IPS-20b (cell line): ENCODE data around the gene MIR17HG.
"Not testable (repeated sequence)": the region's sequence is repeated elsewhere in the genome, so short reads cannot be mapped to it uniquely, and the experiment has no call there.

ENCODE experiments used
- H3K27ac ChIP-seq: one replicate; pipeline ENCODE4 v1.5.1; 2013; ENCODE audit warnings: low read length
- H3K27me3 ChIP-seq: 2 replicates; pipeline ENCODE4 v1.6.1; 2013; ENCODE audit warnings: mild to moderate bottlenecking, low read length, inconsistent platforms; ENCODE audit not compliant: insufficient read depth
- H3K36me3 ChIP-seq: 2 replicates; pipeline ENCODE4 v1.6.1; 2013; ENCODE audit warnings: low read depth, mild to moderate bottlenecking, inconsistent platforms, low read length, moderate library complexity; ENCODE audit not compliant: insufficient read depth
- H3K4me1 ChIP-seq: 2 replicates; pipeline ENCODE4 v1.6.1; 2013; ENCODE audit warnings: mild to moderate bottlenecking, control low read depth, inconsistent platforms, low read length, moderate library complexity; ENCODE audit not compliant: insufficient read depth
- H3K4me3 ChIP-seq: 2 replicates; pipeline ENCODE4 v1.5.1; 2013; ENCODE audit warnings: mild to moderate bottlenecking, low read length, inconsistent platforms
- H3K9ac ChIP-seq: 2 replicates; pipeline ENCODE4 v1.6.1; 2013; ENCODE audit warnings: low read depth, mild to moderate bottlenecking, inconsistent platforms, low read length, moderate library complexity
- H3K9me3 ChIP-seq: 2 replicates; pipeline ENCODE4 v1.6.1; 2013; ENCODE audit warnings: mild to moderate bottlenecking, low read depth, low read length, inconsistent platforms; ENCODE audit not compliant: insufficient read depth

MIR17HG gene

DNA sequence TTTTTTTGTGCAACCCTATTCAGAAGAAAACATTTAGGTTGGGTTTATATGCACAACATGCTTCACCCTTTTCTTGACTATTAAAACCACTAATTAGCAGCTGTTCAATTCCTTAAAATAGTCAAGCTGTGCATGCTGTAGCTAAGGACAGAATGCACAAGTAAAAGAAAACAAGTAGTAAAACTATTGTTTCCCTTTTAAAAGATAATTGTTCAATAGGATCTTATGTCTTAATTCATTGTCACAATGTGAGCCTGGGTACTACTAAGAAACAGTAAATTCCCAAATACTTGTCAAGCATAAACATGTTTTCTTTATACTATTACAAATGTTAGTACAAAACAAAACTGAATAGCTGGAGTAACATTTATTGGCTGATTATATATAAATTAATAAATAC, 32.6 kb upstream of the MIR17HG start:
- no peak overlapping the region for H3K4me3 ChIP-seq
- H3K27ac ChIP-seq: no peak overlapping the region
- H3K9me3 ChIP-seq: no peaks in the 10 kb centered on the region
- no peak overlapping the region for H3K9ac ChIP-seq
- no peaks in the 10 kb centered on the region for H3K4me1 ChIP-seq
- no peaks in the 10 kb centered on the region for H3K27me3 ChIP-seq
- no peaks in the 10 kb centered on the region for H3K36me3 ChIP-seq

DNA sequence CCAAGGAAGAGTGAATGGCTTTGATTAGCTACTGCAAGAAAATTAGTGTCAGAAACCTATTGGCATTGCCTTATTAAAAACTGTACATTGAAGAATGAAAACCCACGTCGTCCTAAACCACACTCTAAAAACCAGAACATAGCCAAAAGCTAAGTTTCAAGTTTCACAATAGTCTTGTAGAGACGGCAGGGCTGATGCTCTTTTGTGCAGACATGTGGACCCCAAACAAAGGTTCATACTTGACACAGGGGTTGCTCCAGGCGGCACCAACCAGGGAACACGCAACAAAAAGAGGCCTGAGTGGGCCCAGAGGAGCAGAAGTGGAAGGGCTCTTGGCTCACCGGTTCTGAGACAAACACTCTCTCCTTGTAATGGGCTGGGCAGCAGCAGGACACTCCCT, 28.6 kb upstream of the MIR17HG start:
- Histone ChIP-seq H3K4me3 (no peak overlapping the region), H3K36me3 (no peaks in the 10 kb centered on the region), H3K27ac (no peak overlapping the region), H3K27me3 (no peaks in the 10 kb centered on the region), H3K9me3 (no peaks in the 10 kb centered on the region), H3K9ac (no peak overlapping the region), H3K4me1 (no peaks in the 10 kb centered on the region)

DNA sequence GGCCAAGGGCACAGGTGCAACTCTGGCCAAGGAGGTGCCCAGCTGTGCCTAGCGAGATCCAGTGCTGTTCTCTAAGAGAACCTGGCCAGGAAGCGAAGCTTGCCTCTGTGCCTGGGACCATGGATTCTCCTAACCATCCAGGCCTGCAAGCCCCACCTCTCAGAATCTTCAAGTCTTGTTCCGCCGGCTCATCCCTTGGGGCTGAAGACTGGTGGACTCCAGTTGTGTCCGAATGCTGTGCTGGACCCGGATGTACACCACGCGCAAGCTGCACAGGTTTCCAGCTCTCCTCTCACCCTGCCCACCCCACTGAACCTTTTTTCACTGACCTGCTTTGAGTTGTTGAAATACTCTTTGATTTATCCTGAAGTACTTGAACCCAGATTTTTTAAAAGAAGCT, 27.5 kb upstream of the MIR17HG start:
- H3K4me1 ChIP-seq: no peaks in the 10 kb centered on the region
- no peaks in the 10 kb centered on the region for H3K27me3 ChIP-seq
- H3K9me3 ChIP-seq: no peaks in the 10 kb centered on the region
- H3K9ac ChIP-seq: no peak overlapping the region
- no peak overlapping the region for H3K4me3 ChIP-seq
- no peak overlapping the region for H3K27ac ChIP-seq
- H3K36me3 ChIP-seq: no peaks in the 10 kb centered on the region

DNA sequence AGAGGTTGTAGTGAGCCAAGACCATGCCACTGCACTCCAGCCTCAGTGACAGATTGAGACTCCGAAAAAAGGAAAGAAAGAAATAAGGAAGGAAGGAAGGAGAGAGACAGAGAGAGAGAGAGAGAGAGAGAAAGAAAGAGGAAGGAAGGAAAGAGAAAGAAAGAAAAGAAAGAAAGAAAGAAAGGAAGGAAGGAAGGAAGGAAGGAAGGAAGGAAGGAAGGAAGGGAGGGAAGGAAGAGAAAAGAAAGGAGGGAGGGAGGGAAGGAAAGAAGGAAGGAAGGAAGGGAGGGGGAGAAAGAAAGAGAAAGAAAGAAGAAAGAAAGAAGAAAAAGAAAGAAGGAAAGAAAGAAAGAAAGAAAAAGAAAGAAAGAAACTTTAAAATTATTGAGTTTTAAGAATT, 26.5 kb upstream of the MIR17HG start:
- H3K27me3 ChIP-seq, H3K27ac ChIP-seq, H3K9me3 ChIP-seq, H3K4me1 ChIP-seq, H3K4me3 ChIP-seq, H3K36me3 ChIP-seq, H3K9ac ChIP-seq: not testable (repeated sequence)

DNA sequence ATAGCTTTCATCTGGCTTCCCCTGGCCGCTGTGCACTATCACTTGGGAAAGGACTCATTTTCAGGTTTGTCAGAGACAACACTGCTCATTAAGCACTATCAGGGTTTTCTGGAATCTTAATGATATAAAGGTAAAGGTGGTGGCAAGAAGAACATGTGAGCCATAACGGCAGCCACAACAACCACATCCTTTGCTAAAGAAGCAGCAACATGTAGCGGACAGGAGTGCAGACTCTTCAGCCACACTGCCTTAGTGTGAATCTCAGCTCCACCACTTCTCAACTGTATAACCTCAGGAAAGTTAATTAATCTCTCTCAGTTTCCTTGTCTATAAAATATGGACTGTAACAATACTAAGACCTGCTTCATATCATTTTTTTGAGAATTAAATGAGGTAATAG, 24.1 kb upstream of the MIR17HG start:
- no peaks in the 10 kb centered on the region for H3K27me3 ChIP-seq
- H3K27ac ChIP-seq: no peak overlapping the region
- no peak overlapping the region for H3K4me3 ChIP-seq
- no peaks in the 10 kb centered on the region for H3K36me3 ChIP-seq
- H3K9me3 ChIP-seq: no peaks in the 10 kb centered on the region
- H3K9ac ChIP-seq: no peak overlapping the region
- no peaks in the 10 kb centered on the region for H3K4me1 ChIP-seq

DNA sequence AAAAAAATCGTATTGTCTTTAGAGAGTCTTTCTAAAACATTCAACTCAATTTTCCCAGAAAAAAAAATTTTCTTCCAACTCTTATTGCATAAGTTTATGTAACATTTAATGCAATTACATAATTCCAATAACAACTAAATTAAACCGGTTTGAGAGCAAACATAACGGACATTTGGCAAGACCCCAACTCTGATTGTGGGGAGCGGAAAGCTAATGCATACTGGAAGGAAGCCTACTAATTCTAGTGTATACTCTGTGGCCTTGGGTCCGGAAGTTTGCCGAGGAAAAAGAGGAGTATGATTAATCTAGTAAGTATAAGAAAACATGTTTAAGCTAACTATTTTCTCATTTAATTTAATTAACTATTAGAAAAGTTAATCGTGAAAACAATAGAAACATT, 21.3 kb upstream of the MIR17HG start:
- Histone ChIP-seq H3K4me3 (no peak overlapping the region), H3K9me3 (no peaks in the 10 kb centered on the region), H3K36me3 (no peaks in the 10 kb centered on the region), H3K27me3 (no peaks in the 10 kb centered on the region), H3K4me1 (no peaks in the 10 kb centered on the region), H3K9ac (no peak overlapping the region), H3K27ac (no peak overlapping the region)

DNA sequence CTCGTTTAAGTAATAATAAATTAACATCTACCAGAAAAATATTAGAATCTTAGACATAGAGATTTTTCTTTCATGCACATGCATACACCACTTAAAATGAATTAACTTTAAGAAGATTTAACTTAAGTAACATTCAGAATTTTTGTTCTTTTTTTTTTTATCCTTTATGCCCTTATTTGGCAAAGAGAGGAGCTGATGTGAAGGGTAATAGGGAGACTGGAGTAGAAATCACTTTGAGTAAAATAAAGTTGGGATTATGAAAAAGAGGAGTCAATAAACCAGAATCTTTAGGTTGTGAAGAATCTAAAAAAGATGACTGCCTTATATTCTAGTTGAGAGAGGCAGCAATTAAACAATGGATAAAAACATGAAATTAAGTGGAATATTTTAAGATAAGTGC, 18.8 kb upstream of the MIR17HG start:
- Histone ChIP-seq H3K27me3 (no peaks in the 10 kb centered on the region), H3K9me3 (no peaks in the 10 kb centered on the region), H3K36me3 (no peaks in the 10 kb centered on the region), H3K4me1 (no peaks in the 10 kb centered on the region), H3K27ac (no peak overlapping the region), H3K4me3 (no peak overlapping the region), H3K9ac (no peak overlapping the region)

DNA sequence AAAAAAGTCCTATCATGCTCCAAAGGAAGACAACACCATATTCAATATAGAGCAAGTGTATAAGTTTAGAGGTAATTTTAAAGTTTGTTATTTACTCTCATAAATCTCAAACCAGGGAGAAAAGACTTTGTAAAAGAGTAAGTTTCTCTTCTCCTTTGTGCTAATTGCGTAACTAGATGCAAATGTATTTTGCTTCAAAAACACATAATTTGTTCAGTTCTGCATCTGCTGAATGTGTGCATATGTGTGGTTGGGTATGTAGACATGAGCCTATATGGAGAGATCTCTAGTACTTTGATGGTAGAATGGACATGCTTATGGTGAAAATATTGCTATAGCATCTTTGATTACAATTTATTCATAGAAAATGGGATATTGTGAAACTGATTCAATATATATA, 17.8 kb upstream of the MIR17HG start:
- H3K27ac ChIP-seq: no peak overlapping the region
- no peak overlapping the region for H3K9ac ChIP-seq
- no peaks in the 10 kb centered on the region for H3K36me3 ChIP-seq
- H3K27me3 ChIP-seq: no peaks in the 10 kb centered on the region
- no peaks in the 10 kb centered on the region for H3K9me3 ChIP-seq
- no peaks in the 10 kb centered on the region for H3K4me1 ChIP-seq
- H3K4me3 ChIP-seq: no peak overlapping the region

DNA sequence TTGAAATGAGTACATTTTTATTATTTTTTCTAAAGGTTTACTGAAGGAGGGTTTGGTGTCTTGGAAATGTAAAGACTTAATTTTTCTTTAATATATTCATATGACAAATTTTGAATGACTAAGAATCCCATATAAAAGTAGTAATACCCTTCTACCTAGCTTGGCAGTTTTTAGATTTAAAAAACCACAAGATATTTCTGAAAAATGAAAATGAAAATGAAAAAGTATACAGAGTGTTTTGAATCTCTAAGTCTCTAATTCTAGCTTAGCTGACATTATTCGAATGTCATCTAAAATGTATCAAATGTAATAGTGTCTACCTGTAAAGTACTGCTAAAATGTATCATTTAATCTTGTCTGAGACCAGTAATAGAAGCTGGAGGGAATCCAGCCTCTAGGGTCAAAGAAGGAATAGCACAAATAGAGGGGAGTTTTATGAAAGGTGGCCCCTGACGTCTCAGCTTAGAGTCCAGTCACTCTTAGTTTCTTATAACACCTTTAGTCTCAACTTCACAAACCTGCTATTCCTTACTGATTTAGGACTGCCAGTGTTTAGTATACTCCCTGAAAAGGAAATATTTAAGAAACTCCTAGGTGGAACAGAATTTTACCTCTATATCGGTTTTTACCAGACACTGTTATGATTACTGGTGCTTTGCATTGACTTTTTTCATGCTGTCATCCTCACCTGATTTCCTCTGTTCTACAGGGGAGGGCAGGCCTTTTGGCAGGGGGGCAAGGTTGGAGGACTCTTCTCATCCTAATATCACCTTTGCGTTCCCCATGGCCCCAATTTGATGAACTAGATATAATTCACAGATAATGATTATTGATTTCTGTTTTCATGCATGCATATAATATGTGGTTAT, 16.2 kb upstream of the MIR17HG start:
- Histone ChIP-seq H3K9ac (no peak overlapping the region), H3K4me3 (no peak overlapping the region), H3K36me3 (no peaks in the 10 kb centered on the region), H3K4me1 (no peaks in the 10 kb centered on the region), H3K27ac (no peak overlapping the region), H3K9me3 (no peaks in the 10 kb centered on the region), H3K27me3 (no peaks in the 10 kb centered on the region)

DNA sequence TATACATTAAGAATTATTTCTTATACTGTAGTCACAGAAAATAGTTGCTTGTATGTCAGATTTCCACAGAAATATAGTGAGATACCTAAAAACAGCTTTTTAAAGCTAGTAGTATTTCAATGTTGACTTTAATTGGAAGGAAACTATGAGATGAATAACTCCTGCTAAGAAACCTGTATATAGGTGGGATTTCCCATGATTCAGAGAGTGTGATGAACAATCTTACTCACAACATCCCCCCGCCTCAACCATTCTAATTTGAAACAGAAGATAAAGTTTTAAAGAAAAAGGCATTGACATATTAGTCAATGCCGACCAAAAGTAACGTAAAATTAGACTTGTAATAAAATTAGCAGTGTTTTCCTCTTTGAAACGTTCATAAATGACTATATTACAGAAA, 1.4 kb upstream of the MIR17HG start:
- Histone ChIP-seq H3K9me3 (no peaks in the 10 kb centered on the region), H3K27ac (no peak overlapping the region), H3K4me1 (peaks cover 15% of the 10 kb centered on the region), H3K36me3 (peaks cover 21% of the 10 kb centered on the region), H3K27me3 (peaks cover 15% of the 10 kb centered on the region), H3K4me3 (no peak overlapping the region), H3K9ac (no peak overlapping the region)

DNA sequence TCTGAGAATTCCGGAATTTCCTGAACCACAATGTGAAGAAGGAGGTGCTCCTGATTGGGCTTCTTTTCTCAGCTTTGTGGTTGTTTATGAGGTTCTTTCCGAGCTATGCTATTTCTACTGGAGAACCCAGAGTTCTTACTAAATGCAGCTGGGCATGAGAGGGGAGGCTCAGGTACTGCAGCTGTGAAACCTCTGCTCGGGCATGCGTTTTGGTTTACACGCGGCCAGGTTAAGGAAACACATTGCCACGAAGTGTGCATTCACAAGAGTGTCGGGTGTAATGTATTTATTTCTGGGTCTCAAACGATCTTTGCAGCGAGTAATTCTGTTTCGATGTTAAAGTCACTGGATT, 661 bp upstream of the MIR17HG start:
- H3K9me3 ChIP-seq: no peaks in the 10 kb centered on the region
- peaks cover 15% of the 10 kb centered on the region for H3K27me3 ChIP-seq
- peaks cover 29% of the 10 kb centered on the region for H3K36me3 ChIP-seq
- H3K4me1 ChIP-seq: peaks cover 15% of the 10 kb centered on the region
- no peak overlapping the region for H3K27ac ChIP-seq
- peak overlapping the region; percentile 93 for H3K9ac ChIP-seq
- H3K4me3 ChIP-seq: peak overlapping the region; percentile 89

DNA sequence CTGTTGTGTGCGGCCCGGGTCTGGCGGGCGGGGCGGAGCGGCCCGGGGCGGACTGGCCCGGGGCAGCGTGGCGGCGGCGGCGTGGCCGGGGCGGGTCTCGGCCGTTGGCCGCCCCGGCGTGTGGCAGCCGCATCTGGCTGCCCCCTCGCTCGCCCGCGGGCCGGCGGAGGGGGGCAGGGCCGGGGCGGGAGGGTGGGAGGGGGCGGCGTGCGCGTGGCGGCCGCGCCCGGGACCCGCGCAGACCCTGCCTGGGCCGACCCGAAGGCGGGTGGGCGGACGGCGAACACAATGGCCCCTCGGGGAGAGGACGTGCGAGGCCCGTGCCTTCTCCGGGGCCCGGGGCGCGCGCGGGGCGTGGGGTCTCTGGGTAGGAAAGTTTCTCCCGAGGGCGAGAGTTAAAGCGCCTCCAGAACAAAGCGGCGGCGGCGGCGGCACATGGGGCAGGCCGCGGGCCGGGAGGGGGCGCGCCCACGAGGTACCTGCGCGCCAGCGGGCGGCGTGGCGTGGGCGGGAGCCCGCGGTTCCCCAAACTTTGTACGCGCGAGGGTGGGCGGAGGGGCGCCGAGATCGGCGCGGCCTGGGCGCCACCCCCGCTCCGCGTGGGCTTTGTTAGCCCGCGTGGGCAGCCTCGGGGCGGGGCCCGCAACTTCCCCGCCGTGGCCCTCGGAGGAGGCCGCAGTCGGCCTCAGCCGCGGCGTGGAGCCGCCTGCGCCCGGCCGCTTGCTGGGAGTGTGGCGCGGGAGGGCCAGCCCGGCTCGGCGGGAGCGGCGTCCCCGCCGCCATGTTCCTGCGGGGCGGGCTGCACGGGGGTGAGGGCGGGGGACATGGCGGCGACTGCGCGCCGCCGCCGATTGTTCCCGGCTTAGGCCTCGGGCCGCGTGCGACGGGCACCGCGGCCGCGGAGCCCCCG, 764 bp downstream of the MIR17HG start:
- H3K9ac ChIP-seq: peak overlapping the region; percentile 99
- no peaks in the 10 kb centered on the region for H3K9me3 ChIP-seq
- H3K27me3 ChIP-seq: peaks cover 15% of the 10 kb centered on the region
- peak overlapping the region; percentile 26 for H3K27ac ChIP-seq
- peaks cover 15% of the 10 kb centered on the region for H3K4me1 ChIP-seq
- H3K4me3 ChIP-seq: peak overlapping the region; percentile 96; the same call in 1 of the 2 replicates
- peaks cover 43% of the 10 kb centered on the region for H3K36me3 ChIP-seq
